Esophagus muscularis mucosa (tissue), 4 donors: ENCODE measurements around the gene FAM237B. TPM values are rescaled to one million over a fixed set of nuclear protein-coding genes. Genes with fewer than 3 reads are reported as not detected.

Experiments
- DNase-seq: peaks from one replicate; pipeline ENCODE4 v3.0.0-alpha.2; 2017; ENCODE audit errors: extremely low spot score
- H3K27ac ChIP-seq, 4 donors: fragments of 200-600 bp; sonication (generic); replicated peaks in 1 of 4; 1 replicate in 3 of 4; 2 replicates in 1 of 4; pipeline ENCODE4 v1.5.1; 2016 to 2019; ENCODE audit warnings: mild to moderate bottlenecking in 1 of 4
- H3K27me3 ChIP-seq, 4 donors: fragments of 200-600 bp; sonication (generic); one replicate each; pipeline versions ENCODE4 v1.5.1 to v1.6.0; 2016 to 2019
- H3K36me3 ChIP-seq, 4 donors: fragments of 200-600 bp; sonication (generic); one replicate each; pipeline ENCODE4 v1.5.1; 2016 to 2019
- H3K4me1 ChIP-seq, 4 donors: fragments of 200-600 bp; sonication (generic); one replicate each; pipeline ENCODE4 v1.5.1; 2016 to 2019
- H3K4me3 ChIP-seq, 4 donors: fragments of 200-600 bp; sonication (generic); 1 replicate in 2 of 4; 2 replicates in 2 of 4; pipeline ENCODE4 v1.5.1; 2016 to 2019; ENCODE audit warnings: mild to moderate bottlenecking in 4 of 4, moderate library complexity in 1 of 4
- H3K9me3 ChIP-seq, 4 donors: fragments of 200-600 bp; sonication (generic); 1 replicate in 3 of 4; 2 replicates in 1 of 4; pipeline ENCODE4 v1.5.1; 2016 to 2019
- EP300 ChIP-seq: sonication (generic); formaldehyde crosslinking; IDR thresholded peaks from one replicate; pipeline ENCODE4 v1.6.1; 2017; ENCODE audit warnings: antibody characterized with exemption
- POLR2A ChIP-seq: fragments of 450-650 bp; IDR thresholded peaks from one replicate; pipeline ENCODE4 v1.6.1; 2017; ENCODE audit warnings: antibody characterized with exemption, moderate library complexity, mild to moderate bottlenecking, low read depth
- POLR2AphosphoS5 ChIP-seq, 2 donors: sonication (generic); formaldehyde crosslinking; IDR thresholded peaks; one replicate each; pipeline ENCODE4 v1.6.1; 2017; ENCODE audit warnings: antibody characterized with exemption in 2 of 2
- WGBS: methylation state at CpG from one replicate; pipeline ENCODE4 v1.1.5; 2018; 5-methylcytosine and 5-hydroxymethylcytosine counted together
- intact Hi-C: fragments of 100-400 bp; cut with DNase I; formaldehyde crosslinking; loops from one replicate; pipeline ENCODE4 v1.15.1; 2023
- total RNA-seq, 4 donors: library from RNA; depleted of rRNA; stranded (reverse); fragments of >200 nt; gene quantifications; one replicate each; pipeline versions ENCODE4 v1.1.0 to v1.2.1, GENCODE V29; 2016
- TF ChIP-seq, protein P1 (sequence below), 3 experiments: fragments of 200-600 bp in 2 of 3; fragments of 450-650 bp in 1 of 3; sonication (generic) in 2 of 3; IDR thresholded peaks; one replicate each; pipeline ENCODE4 v1.5.1; 2017 to 2019; ENCODE audit warnings: antibody characterized with exemption in 3 of 3, mild to moderate bottlenecking in 2 of 3, moderate library complexity in 1 of 3

FAM237B gene
- total RNA-seq, 4 donors from 2014 or later: not detected

DNA sequence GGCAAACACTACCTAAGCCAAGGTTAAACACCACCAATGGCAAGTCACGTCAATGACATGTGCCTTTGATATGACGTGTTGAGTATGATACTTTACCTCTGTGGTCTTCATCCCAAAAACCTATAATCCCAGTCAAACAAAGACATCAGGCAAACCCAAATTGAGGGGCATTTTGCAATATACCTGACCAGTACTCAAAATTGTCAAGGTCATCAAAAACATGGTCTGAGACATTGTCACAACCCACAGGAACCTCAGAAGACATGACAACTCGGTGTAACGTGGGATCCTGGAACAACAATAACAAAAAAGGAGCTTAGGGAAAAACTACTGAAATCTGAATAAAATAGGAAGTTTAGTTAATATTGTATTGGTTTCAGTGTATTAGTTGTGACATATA is 7.2 kb downstream of the FAM237B start:
- Histone ChIP-seq H3K9me3 (no peaks in the 10 kb centered on the region), H3K27me3 (no peaks in the 10 kb centered on the region), H3K27ac (no peak overlapping the region), H3K36me3 (peaks cover 0 to 36% (median 3%) of the 10 kb centered on the region in 4 donors), H3K4me3 (no peak overlapping the region), H3K4me1 (no peaks in the 10 kb centered on the region)
- intact Hi-C loops: loop anchor here (10.0 kb wide), 1 partner anchor 111 kb away; no protein-coding TSS in a partner anchor
- whole genome bisulfite sequencing: 71% methylated on average over 4 of the region's 4 CpGs
- DNase-seq: no peak
- TF ChIP-seq, protein P1, sequence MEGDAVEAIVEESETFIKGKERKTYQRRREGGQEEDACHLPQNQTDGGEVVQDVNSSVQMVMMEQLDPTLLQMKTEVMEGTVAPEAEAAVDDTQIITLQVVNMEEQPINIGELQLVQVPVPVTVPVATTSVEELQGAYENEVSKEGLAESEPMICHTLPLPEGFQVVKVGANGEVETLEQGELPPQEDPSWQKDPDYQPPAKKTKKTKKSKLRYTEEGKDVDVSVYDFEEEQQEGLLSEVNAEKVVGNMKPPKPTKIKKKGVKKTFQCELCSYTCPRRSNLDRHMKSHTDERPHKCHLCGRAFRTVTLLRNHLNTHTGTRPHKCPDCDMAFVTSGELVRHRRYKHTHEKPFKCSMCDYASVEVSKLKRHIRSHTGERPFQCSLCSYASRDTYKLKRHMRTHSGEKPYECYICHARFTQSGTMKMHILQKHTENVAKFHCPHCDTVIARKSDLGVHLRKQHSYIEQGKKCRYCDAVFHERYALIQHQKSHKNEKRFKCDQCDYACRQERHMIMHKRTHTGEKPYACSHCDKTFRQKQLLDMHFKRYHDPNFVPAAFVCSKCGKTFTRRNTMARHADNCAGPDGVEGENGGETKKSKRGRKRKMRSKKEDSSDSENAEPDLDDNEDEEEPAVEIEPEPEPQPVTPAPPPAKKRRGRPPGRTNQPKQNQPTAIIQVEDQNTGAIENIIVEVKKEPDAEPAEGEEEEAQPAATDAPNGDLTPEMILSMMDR (IDR thresholded peaks at IDR 0.05): no peak
- TF ChIP-seq EP300 (no peak), POLR2A (no peak), POLR2AphosphoS5 (IDR thresholded peaks at IDR 0.05) (no peak)

DNA sequence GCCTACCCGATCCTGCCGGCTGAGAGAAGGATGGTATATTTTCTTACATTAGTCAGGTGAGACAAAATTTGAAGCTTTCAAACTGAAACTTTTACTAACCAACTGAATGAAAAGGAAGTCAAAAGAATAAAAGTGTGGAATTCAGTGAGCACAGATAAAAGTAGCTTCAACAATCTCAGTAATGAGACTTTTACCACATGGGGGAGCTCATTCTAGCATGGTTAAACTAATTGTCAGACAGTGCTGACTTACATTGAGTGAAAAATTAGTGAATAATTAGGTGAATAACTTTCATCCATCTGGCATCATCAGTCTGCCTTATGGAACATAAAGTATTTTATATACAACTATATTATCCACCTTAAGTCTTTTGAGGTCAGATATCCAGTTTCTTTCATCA is 8.4 kb downstream of the FAM237B start:
- H3K9me3 ChIP-seq: no peaks in the 10 kb centered on the region
- TF ChIP-seq POLR2AphosphoS5 (IDR thresholded peaks at IDR 0.05) (no peak), POLR2A (no peak)
- TF ChIP-seq, protein P1 (IDR thresholded peaks at IDR 0.05): peak in 1 of 3 experiments; percentile 12
- no peak overlapping the region for H3K4me3 ChIP-seq
- peaks cover 0 to 47% (median 6%) of the 10 kb centered on the region in 4 donors for H3K36me3 ChIP-seq
- H3K4me1 ChIP-seq: no peaks in the 10 kb centered on the region
- 97% methylated on average over 2 of the region's 2 CpGs for WGBS
- intact Hi-C loops: loop anchor here (10.0 kb wide), 1 partner anchor 112 kb away; no protein-coding TSS in a partner anchor
- DNase-seq: no peak
- H3K27ac ChIP-seq: no peak overlapping the region
- H3K27me3 ChIP-seq: no peaks in the 10 kb centered on the region

DNA sequence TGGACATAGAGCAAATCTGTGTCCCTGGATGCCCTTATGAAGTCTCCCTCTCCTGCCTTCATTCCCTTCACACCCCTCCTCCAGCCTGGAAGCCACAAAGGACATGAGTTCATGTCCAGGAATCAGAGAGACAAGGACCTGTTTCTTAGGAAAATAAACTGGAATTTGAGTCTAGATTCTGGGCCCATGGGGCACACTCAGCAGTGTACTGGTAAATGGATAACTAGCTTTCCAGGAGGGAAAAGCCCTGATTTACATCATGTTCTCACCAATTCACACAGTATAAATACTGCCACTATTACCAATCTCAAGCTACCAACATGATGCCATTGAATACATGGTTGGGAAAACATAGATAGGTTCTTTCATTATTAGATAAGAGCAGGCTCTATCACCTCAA is 9.9 kb downstream of the FAM237B start:
- Histone ChIP-seq H3K4me3 (no peak overlapping the region), H3K4me1 (no peaks in the 10 kb centered on the region), H3K27me3 (no peaks in the 10 kb centered on the region), H3K9me3 (no peaks in the 10 kb centered on the region), H3K27ac (no peak overlapping the region), H3K36me3 (peaks cover 0 to 58% (median 9%) of the 10 kb centered on the region in 4 donors)
- DNase-seq: no peak
- no peak for TF ChIP-seq POLR2A
- TF ChIP-seq EP300: no peak
- TF ChIP-seq, protein P1 (IDR thresholded peaks at IDR 0.05): no peak
- no peak for TF ChIP-seq POLR2AphosphoS5 (IDR thresholded peaks at IDR 0.05)
- intact Hi-C loops: loop anchor here (10.0 kb wide), 1 partner anchor 114 kb away; no protein-coding TSS in a partner anchor

DNA sequence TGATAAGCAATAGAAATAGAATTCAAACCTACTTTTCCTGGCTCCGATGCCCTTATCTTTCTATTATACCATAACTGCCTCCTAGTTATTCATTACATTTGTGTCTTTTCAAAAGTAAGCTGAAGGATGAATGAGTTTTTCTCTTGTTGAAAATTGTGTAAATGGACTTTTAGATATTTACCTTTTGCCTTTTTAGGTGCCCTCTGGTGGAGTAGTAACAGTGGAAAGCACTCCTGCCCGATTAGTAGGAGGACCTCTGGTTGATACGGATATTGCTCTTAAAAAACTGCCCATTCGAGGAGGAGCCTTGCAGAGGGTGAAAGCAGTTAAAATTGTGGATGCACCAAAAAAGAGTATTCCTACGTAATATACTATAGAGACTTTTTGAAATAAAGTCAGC is 11.2 kb downstream of the FAM237B start:
- Histone ChIP-seq H3K27me3 (no peaks in the 10 kb centered on the region), H3K4me1 (no peaks in the 10 kb centered on the region), H3K36me3 (peaks cover 0 to 64% (median 10%) of the 10 kb centered on the region in 4 donors), H3K9me3 (no peaks in the 10 kb centered on the region), H3K27ac (no peak overlapping the region), H3K4me3 (no peak overlapping the region)
- no peak for DNase-seq
- no peak for TF ChIP-seq EP300
- TF ChIP-seq, protein P1 (IDR thresholded peaks at IDR 0.05): no peak
- TF ChIP-seq POLR2A: no peak
- no peak for TF ChIP-seq POLR2AphosphoS5 (IDR thresholded peaks at IDR 0.05)
- intact Hi-C loops: loop anchor here (10.0 kb wide), 1 partner anchor 115 kb away; no protein-coding TSS in a partner anchor
- WGBS: 87% methylated on average over 5 of the region's 5 CpGs

DNA sequence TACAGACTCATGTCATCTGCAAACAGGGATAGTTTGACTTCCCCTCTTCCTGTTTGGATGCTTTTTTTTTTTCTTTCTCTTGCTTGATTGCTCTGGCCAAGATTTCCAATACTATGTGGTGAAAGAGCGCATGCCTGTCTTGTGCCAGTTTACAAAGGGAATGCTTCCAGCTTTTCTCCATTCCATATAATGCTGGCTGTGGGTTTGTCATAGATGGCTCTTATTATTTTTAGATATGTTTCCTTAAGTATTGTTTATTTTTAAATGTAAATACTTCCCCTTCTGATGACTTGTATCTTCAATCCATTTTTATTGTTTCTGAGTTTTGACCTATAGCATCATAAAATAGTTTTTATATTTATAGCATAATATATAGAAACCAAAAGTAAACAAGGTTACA is 17.9 kb downstream of the FAM237B start:
- no peaks in the 10 kb centered on the region for H3K4me1 ChIP-seq
- intact Hi-C loops: no loop called here

More for the DNA sequence above, 17.9 kb downstream of the FAM237B start:
- Histone ChIP-seq H3K27ac (no peak overlapping the region), H3K4me3 (no peak overlapping the region), H3K27me3 (no peaks in the 10 kb centered on the region), H3K9me3 (no peaks in the 10 kb centered on the region), H3K36me3 (peaks cover 0 to 22% (median 7%) of the 10 kb centered on the region in 4 donors)
- no peak for DNase-seq
- TF ChIP-seq, protein P1 (IDR thresholded peaks at IDR 0.05): no peak
- no peak for TF ChIP-seq EP300
- no peak for TF ChIP-seq POLR2AphosphoS5 (IDR thresholded peaks at IDR 0.05)
- TF ChIP-seq POLR2A: no peak
- 91% methylated on average over 1 of the region's 1 CpG for WGBS
